ENCODE results near the gene TMEM212. TPM values are rescaled to one million over a fixed set of nuclear protein-coding genes. Genes with fewer than 3 reads are reported as not detected.
A peak's percentile ranks its signal among the peaks of the same experiment; 100 is the strongest.

TMEM212 gene
- total RNA-seq, 1 donor from 2014 or later: not detected

DNA sequence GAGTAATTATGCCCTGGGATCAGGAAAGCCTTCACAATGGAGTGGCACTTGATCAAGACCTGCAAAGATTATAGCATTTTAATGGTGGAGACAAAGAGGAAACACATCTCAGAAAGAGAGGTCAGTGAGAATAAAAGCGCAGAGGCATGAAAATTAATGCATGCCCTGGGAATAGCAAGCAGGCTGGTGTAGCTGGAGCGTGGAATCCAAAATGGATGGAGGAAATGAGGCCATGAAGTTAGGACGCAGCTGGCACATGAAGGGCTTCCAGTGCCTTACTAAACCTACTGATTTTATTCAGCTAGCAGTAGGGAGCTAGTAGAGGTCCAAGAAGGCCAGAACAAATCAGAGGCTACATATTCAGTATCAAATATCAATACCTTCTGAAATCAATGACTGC, 38.1 kb downstream of the TMEM212 start:
- Histone ChIP-seq H3K4me3 (no peak overlapping the region), H3K36me3 (no peaks in the 10 kb centered on the region), H3K4me1 (peaks cover 36% of the 10 kb centered on the region), H3K9me3 (ENCODE audit: low read depth) (no peaks in the 10 kb centered on the region), H4K20me1 (ENCODE audit: low read depth) (no peaks in the 10 kb centered on the region), H3K4me2 (no peak overlapping the region), H2AFZ (replicated peaks) (no peak overlapping the region), H3K9ac (no peak overlapping the region), H3K79me2 (ENCODE audit: low read depth) (no peaks in the 10 kb centered on the region), H3K27me3 (no peaks in the 10 kb centered on the region), H3F3A (ENCODE audit: low read depth) (peaks cover 6% of the 10 kb centered on the region), H3K27ac (no peak overlapping the region)
- no peak overlapping the region for H3K4me3 Mint-ChIP-seq
- TF ChIP-seq EZH2phosphoT487 (IDR thresholded peaks at IDR 0.05) (no peak), EZH2 (IDR thresholded peaks at IDR 0.05) (no peak)
- TF ChIP-seq, protein P1, sequence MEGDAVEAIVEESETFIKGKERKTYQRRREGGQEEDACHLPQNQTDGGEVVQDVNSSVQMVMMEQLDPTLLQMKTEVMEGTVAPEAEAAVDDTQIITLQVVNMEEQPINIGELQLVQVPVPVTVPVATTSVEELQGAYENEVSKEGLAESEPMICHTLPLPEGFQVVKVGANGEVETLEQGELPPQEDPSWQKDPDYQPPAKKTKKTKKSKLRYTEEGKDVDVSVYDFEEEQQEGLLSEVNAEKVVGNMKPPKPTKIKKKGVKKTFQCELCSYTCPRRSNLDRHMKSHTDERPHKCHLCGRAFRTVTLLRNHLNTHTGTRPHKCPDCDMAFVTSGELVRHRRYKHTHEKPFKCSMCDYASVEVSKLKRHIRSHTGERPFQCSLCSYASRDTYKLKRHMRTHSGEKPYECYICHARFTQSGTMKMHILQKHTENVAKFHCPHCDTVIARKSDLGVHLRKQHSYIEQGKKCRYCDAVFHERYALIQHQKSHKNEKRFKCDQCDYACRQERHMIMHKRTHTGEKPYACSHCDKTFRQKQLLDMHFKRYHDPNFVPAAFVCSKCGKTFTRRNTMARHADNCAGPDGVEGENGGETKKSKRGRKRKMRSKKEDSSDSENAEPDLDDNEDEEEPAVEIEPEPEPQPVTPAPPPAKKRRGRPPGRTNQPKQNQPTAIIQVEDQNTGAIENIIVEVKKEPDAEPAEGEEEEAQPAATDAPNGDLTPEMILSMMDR (IDR thresholded peaks at IDR 0.05): no peak
- H3K27me3 Mint-ChIP-seq (ENCODE audit: insufficient read depth, low read depth): peaks cover 4% of the 10 kb centered on the region
- peak overlapping the region; percentile 26 for H3K27ac Mint-ChIP-seq
- no peaks in the 10 kb centered on the region for H3K36me3 Mint-ChIP-seq
- no peaks in the 10 kb centered on the region for H3K9me3 Mint-ChIP-seq
- no peak for DNase-seq (ENCODE audit: low spot score)
- peaks cover 61% of the 10 kb centered on the region for H3K4me1 Mint-ChIP-seq

- H3K4me1 ChIP-seq: peaks cover 31% of the 10 kb centered on the region
- H3K9me3 Mint-ChIP-seq: peaks cover 4% of the 10 kb centered on the region
- H3K36me3 ChIP-seq: no peaks in the 10 kb centered on the region
- no peak overlapping the region for H3K27ac ChIP-seq
- H3K9me3 ChIP-seq (ENCODE audit: low read depth): no peaks in the 10 kb centered on the region
- H3K79me2 ChIP-seq (ENCODE audit: low read depth): no peaks in the 10 kb centered on the region
- no peak overlapping the region for H2AFZ ChIP-seq (replicated peaks)
- no peaks in the 10 kb centered on the region for H3K36me3 Mint-ChIP-seq
- peaks cover 6% of the 10 kb centered on the region for H3F3A ChIP-seq (ENCODE audit: low read depth)
- H3K4me3 ChIP-seq: no peak overlapping the region
- no peak overlapping the region for H3K4me3 Mint-ChIP-seq
- peak overlapping the region; percentile 21 for H3K4me2 ChIP-seq
- no peak for DNase-seq (ENCODE audit: low spot score)
- peaks cover 54% of the 10 kb centered on the region for H3K4me1 Mint-ChIP-seq
- no peak overlapping the region for H3K9ac ChIP-seq
- H3K27me3 Mint-ChIP-seq (ENCODE audit: insufficient read depth, low read depth): peaks cover 2% of the 10 kb centered on the region
- no peak overlapping the region for H3K27ac Mint-ChIP-seq
- no peaks in the 10 kb centered on the region for H3K27me3 ChIP-seq
- no peaks in the 10 kb centered on the region for H4K20me1 ChIP-seq (ENCODE audit: low read depth)
- TF ChIP-seq EZH2phosphoT487 (IDR thresholded peaks at IDR 0.05): no peak
- TF ChIP-seq, protein P1 (IDR thresholded peaks at IDR 0.05): no peak
- TF ChIP-seq EZH2 (IDR thresholded peaks at IDR 0.05): no peak
Observed at GRCh38 chr3:171883257-171883892, 40.2 kb downstream of the TMEM212 start.

- peaks cover 26% of the 10 kb centered on the region for H3K4me1 ChIP-seq
- Mint-ChIP-seq H3K9me3 (peaks cover 5% of the 10 kb centered on the region), H3K36me3 (no peaks in the 10 kb centered on the region), H3K4me3 (no peak overlapping the region), H3K27me3 (ENCODE audit: insufficient read depth, low read depth) (peaks cover 2% of the 10 kb centered on the region), H3K27ac (no peak overlapping the region), H3K4me1 (peaks cover 49% of the 10 kb centered on the region)
- no peaks in the 10 kb centered on the region for H3K27me3 ChIP-seq
- H2AFZ ChIP-seq (replicated peaks): peak overlapping the region; percentile 90
- H3K27ac ChIP-seq: no peak overlapping the region
- no peaks in the 10 kb centered on the region for H3K36me3 ChIP-seq
- no peaks in the 10 kb centered on the region for H4K20me1 ChIP-seq (ENCODE audit: low read depth)
- no peak for TF ChIP-seq EZH2phosphoT487 (IDR thresholded peaks at IDR 0.05)
- no peak for TF ChIP-seq EZH2 (IDR thresholded peaks at IDR 0.05)
- TF ChIP-seq, protein P1 (IDR thresholded peaks at IDR 0.05): no peak
- no peaks in the 10 kb centered on the region for H3K79me2 ChIP-seq (ENCODE audit: low read depth)
- no peak overlapping the region for H3K9ac ChIP-seq
- H3K9me3 ChIP-seq (ENCODE audit: low read depth): no peaks in the 10 kb centered on the region
- H3K4me3 ChIP-seq: no peak overlapping the region
- peaks cover 6% of the 10 kb centered on the region for H3F3A ChIP-seq (ENCODE audit: low read depth)
- H3K4me2 ChIP-seq: peak overlapping the region; percentile 21
- DNase-seq (ENCODE audit: low spot score): no peak
Observed at GRCh38 chr3:171883893-171884279, 40.7 kb downstream of the TMEM212 start.

All from neural progenitor cell (in vitro differentiated cells).